Measurements from ENCODE around the gene PCBP3.

DNA sequence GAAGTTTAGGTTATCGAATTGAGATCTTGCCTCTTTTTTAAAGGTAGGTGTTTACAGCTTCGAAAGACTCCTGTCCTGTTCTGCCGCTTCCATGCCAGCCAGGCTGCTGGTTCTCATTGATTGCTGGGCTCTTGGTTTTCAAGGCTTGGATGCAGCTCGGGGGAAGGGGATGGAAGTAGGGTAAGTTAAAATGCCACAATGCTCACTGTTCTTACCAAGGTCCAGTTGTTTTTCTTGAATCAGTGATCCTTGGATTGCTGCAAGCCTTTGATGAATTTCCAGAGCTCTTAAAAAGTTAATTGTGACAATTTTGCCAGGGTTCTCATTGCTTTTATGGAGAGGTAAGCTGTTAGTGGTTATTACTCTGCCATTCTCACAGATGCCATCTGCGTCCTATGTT, 74.9 kb downstream of the PCBP3 start:
- TF ChIP-seq, protein P1, sequence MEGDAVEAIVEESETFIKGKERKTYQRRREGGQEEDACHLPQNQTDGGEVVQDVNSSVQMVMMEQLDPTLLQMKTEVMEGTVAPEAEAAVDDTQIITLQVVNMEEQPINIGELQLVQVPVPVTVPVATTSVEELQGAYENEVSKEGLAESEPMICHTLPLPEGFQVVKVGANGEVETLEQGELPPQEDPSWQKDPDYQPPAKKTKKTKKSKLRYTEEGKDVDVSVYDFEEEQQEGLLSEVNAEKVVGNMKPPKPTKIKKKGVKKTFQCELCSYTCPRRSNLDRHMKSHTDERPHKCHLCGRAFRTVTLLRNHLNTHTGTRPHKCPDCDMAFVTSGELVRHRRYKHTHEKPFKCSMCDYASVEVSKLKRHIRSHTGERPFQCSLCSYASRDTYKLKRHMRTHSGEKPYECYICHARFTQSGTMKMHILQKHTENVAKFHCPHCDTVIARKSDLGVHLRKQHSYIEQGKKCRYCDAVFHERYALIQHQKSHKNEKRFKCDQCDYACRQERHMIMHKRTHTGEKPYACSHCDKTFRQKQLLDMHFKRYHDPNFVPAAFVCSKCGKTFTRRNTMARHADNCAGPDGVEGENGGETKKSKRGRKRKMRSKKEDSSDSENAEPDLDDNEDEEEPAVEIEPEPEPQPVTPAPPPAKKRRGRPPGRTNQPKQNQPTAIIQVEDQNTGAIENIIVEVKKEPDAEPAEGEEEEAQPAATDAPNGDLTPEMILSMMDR (IDR thresholded peaks at IDR 0.05; ENCODE audit: low read length), result no peak
- no peak for TF ChIP-seq EZH2 (optimal IDR thresholded peaks at IDR 0.05; ENCODE audit: low read depth, low read length)

Data from MM.1S (cell line).